Activated T-cell treated with anti-CD3 and anti-CD28 coated beads, Interleukin-2, amount 50 U/mL, for 1 hour (primary cell): ENCODE results near the gene CALY.
A peak's percentile ranks its signal among the peaks of the same experiment; 100 is the strongest.
"Not testable (repeated sequence)": the region's sequence is repeated elsewhere in the genome, so short reads cannot be mapped to it uniquely, and the experiment has no call there.

Source experiments
- DNase-seq: peaks from one replicate; pipeline ENCODE4 v3.0.0-alpha.2; 2020

Gene CALY

DNA sequence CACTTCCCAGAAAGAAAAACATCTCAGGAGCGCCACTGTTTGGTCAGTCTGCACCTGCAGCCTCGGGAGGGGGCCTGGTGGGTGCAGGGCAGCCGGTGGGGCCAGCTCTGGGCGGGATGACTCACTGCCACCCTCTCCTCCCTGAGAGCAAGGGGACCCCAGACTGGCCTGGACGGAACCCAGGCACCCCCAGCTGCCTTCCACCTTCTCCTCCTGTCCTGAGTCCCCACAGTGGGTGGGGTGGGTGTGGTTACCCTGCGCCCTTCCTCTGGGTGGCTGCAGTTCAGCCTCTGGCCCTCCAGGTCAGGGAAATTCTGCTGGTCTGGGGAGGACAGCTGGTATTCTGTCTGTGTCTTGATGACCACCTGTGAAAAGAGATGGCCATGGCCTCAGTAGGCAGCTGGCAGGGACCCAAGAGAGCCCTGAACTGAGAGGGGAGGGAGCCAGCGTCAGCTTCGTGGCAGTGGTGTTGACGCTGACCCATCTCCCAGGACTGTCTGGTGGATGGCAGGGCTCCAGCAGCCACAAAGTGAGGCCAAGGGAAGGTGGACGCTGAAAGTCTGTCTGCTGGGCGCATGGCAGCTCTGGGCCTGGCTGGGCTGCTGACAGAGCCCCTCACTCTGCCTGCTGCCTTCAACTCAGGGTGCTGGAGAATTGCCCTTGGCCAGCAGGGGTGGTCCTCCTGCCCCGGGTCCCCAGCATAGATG lies 8.9 kb downstream of the CALY start:
- no peak for DNase-seq

DNA sequence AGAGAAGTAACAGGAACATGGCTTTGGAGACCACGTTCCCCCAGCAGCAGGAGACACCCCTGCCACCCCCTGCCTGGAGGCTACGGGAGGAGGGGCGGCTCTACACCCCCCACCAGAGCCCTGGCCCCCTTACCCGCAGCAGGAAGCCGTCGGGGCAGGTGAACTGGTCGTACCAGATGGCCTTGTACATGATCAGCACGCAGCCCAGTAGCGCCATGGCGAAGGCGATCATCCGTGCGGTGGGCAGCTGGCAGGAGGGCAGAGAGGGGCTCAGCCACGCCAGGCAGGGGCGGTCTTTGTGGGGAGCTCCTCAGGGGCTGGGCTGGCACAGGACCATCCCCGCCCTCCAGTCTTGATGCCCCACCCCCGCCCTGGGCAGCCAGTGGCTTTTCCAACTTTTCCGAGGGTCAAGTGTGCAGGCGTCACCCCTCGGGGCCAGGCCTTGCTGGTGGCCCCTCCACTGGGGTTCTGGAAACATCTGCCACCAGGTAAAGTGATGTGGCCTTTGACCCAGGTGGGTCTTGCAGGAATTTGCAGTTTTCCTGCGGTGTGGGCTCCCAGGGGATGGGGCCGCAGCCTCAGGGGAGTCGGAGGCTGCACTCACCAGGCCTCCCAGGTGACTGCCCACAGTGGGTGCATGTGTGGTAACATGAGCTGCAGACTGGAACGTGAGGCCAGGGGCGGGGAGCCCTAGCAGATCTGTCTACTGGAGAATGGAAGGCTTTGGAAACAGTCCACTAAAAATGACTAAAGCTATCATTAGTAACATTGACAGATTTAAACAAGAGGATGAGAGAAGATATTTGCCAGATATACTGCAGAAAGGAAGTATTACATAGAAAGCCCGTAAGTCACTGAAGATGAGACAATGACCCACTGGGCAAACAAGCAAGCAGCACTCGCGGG lies 9.7 kb downstream of the CALY start:
- no peak for DNase-seq

DNA sequence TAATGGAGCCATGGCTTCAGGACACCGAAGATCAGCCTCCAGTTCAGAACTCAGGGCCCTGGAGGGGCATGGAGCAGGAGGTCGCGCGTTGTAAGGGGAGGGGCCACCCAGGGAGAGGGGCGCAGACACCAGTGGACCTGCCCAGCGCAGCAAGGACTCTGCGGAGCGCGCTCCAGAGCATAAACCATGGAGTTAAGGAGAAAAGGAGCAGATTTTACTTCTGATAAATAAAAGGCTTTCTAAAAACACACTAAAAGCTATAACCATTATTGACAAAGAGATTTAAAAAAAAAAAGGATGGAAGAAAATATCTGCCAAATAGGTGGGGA lies 10.5 kb downstream of the CALY start:
- no peak for DNase-seq

DNA sequence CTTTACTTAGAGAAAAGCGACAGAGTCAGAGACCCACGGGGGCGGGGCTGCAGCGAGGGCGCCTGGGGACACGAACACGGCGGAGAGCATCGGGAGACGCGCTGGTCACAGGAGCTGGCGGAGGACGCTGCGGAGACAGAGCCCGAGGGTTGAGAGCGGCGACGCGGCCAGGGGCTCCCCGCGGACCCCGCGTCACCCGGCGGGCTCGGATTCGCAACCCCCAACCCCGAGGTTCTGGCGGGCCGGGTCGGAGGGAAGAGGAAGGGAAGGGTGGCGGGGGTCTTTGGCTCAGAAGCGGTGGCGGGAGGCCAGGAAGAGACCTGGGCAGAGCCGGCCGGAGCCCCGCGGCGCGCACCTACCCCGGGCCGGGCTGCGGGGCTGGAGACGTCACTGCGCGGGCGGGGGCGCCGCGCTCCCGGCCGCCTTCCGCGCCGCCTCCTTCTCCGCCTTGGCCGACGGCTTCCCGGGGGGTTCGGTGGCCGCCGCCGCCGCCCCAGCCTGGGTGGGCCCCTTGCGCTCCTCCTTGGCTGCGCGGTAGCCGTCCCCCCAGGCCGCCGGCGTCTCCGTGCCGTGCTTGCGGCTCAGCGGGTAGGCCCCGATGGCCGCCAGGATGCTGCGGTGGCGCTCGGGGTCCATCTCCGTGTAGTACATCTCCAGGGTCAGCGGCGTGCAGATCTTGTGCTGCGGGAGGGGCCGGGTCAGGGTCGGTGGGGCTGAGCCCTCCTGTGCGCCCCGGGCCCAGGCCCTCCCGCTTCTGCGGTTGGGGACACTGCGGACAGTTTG lies 11.1 kb downstream of the CALY start:
- DNase-seq = peak; percentile 47

DNA sequence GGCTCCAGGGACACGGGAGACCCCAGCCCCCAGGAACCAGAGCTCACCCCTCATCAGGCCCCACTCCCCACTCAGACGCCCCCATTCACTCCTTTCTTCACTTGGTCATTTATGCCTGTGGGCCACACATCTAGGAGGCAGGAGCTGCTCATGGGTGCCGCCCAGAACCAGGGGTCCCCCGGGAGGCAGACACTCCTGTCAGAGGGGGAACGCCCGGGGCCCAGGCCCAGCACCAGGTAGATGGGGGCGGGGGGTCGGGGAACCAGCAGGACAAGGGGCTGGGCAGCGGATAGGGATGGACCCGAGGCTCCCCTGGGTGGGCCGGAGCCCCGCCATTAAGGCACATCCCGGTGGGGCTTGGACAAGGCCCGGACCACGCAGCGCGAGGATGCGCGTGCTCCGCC lies 11.8 kb downstream of the CALY start:
- no peak for DNase-seq

- peak; percentile 66 for DNase-seq
Observed at GRCh38 chr10:133324198-133324792, 12.4 kb downstream of the CALY start.

GRCh38 chr10:133322064-133322709 lies 14.5 kb downstream of the CALY start:
- not testable (repeated sequence) for DNase-seq

DNA sequence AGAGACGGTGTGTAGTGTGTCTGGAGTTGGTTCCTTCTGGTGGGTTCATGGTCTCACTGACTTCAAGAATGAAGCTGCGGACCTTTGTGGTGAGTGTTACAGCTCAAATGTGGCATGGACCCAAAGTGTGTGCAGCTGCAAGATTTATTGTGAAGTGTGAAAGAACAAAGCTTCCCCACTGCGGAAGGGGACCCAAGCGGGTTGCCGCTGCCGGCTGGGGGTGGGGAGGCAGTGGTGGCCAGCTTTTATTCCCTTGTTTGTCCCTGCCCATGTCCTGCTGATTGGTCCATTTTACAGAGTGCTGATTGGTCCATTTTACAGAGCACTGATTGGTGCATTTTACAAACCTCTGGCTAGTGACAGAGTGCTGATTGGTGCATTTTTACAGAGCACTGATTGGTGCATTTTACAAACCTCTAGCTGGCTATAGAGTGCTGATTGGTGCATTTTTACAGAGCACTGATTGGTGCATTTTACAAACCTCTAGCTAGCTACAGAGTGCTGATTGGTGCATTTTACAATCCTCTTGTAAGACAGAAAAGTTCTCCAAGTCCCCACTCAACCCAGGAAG lies 15.8 kb downstream of the CALY start:
- not testable (repeated sequence) for DNase-seq

DNA sequence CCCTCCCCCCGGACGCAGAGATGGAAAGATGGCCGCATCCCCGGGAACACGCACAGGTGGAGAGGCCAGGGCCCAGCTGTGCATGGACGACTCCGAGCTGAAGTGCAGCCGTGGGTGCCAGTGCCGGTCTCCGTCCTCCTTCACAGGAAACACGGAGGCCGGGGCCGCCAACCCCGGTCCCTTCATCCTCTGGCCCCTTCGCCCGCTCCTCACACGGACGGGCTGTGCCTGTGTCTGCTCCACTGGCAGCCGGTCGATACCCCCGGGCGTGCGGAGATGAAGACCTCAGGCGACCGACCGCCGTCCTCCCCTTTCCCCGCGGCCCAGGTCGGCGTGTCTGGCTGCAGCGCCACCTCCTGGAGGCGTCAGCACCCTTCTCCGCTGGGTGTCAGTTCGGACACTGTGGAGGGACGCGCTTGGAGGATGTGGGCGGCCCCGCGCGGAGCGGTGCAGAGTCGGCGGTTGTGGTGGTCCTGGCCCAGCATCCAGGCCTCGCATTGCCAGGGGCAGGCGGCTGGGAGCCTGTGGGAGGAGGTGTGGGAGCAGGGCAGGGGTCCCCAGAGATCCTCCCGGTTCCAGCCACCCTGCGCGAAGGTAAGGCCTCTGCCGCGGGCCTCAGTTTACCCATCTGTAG lies 18.1 kb downstream of the CALY start:
- DNase-seq = peak; percentile 77

GRCh38 chr10:133316732-133317131 lies 20.0 kb downstream of the CALY start:
- no peak for DNase-seq

GRCh38 chr10:133316266-133316665 lies 20.4 kb downstream of the CALY start:
- DNase-seq = no peak

DNA sequence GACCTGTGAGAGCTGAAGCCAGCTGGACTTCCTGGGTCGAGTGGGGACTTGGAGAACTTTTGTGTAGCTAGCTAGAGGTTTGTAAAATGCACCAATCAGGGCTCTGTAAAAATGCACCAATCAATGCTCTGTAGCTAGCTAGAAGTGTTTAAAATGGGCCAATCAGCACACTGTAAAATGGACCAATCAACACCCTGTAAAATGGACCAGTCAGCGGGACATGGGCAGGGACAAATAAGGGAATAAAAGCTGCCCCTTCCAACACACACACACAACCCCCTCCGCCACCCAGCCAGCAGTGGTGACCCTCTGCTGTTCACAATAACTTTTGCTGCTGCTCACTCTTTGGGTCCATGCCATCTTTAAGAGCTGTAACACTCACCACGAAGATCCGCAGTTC lies 20.8 kb downstream of the CALY start:
- DNase-seq = no peak

GRCh38 chr10:133314911-133315310 lies 21.8 kb downstream of the CALY start:
- DNase-seq = no peak

- no peak for DNase-seq
Observed at GRCh38 chr10:133313192-133313591, 23.5 kb downstream of the CALY start.

- no peak for DNase-seq
Observed at GRCh38 chr10:133312769-133313145, 23.9 kb downstream of the CALY start.

DNA sequence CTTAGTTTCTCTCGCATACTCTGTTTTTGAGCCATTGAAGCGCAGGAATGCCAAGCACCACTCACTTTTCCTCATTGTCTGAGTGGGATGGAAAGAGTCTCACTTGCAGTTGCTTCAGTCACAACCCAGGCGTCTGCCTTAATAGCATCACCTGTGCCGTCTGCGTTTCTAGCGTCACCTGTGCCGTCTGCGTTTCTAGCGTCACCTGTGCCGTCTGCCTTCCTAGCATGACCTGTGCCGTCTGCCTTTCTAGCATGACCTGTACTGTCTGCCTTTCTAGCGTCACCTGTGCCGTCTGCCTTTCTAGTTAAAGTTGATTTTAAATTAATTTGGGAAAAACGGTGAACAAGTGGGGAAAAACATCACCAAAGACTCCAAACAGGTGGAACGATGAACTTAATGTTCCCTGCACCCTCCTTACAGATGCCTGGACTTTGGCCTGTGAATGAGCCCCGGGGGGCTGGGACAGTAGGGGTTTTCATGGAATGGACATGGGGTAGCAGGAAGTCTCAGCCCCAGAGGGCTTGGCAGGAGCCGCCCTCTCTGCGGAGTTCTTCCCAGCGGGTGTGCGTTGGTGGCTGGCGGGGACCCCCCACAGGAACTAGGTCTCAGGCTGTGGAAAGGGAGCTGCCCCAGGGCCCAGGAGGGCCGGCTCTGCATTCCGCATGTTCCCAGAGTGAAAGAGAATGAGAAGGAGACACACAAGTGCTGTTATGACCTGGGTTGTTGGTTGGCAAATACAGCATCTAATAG lies 24.5 kb downstream of the CALY start:
- no peak for DNase-seq

DNA sequence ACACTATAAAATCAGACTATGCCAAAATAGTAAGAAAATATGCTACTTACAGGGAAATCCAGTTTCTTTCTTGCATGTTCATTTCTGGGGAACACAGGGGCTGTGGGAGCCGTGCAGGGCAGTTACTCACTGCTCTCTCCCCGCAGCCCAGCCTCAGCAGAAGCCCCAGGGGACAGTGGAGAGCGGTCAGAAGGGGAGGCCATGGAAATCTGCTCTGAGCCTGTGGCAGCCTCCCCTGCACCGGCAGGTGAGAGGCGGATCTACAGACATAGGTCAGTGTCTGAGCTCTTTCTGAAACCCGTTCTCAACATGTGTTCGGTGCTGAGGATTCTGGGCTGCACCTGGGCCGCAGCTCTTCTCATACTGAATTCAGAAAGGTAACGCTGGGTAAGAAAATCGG lies 25.1 kb downstream of the CALY start:
- no peak for DNase-seq

GRCh38 chr10:133310789-133311188 lies 25.9 kb downstream of the CALY start:
- no peak for DNase-seq

DNA sequence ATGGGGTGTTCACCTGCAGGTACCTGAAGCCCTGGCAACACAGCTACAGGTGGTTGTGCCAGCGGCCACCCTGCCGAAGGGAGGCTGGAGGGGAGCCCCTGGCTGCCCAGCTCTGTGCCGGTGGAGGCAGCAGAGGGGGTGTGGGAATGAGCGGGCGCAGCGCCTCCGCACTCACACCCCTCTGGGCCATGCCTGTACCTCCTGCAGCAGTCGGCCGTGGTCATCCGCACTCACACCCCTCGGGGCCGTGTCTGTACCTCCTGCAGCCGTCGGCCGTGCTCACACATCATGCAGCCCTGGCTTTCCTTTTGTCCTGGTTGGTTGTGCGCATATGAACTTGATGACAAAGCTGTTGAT lies 26.3 kb downstream of the CALY start:
- no peak for DNase-seq

DNA sequence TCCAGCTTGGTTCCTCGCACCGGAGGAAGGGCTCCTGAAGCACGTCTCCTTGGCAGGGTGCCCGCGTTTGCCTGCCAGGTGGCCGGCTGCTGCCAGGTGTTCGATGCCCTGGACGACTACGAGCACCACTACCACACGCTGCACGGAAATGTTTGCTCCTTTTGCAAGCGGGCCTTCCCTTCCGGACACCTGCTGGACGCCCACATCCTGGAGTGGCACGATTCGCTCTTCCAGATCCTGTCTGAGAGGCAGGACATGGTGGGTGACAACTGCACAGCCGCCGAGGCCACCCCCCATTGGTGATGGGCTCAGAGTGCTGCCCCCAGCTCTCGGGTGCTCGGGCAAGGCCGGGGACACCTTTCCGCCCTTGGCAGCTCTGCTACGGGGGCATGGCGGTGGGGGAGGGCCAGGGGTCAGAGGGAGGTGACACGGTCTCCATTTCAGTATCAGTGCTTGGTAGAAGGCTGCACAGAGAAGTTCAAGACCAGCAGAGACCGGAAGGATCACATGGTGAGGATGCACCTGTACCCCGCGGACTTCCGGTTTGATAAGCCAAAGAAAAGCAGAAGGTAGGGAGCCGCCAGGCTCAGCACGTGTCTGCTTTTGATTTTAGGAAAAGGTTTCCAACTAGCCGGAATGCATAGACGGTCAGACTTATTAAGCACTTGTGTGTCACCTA lies 26.8 kb downstream of the CALY start:
- DNase-seq = no peak
